ENCODE measurements around the gene CITED2. TPM values are rescaled to one million over a fixed set of nuclear protein-coding genes. Genes with fewer than 3 reads are reported as not detected.

Gene CITED2
- total and polyA plus RNA-seq, 2 donors from 2014 or later: 72.1 to 215 TPM

GRCh38 chr6:139361211-139361610 is 13.2 kb downstream of the CITED2 start:
- FAIRE-seq (no peak), DNase-seq (no peak)
- intact Hi-C loops (cut with DNase I): loop anchor here (10.0 kb wide), 2 partner anchors 136 to 546 kb away; no protein-coding TSS in a partner anchor
- Histone ChIP-seq H3K4me1 (ENCODE audit: control insufficient read depth in 2 of 3, insufficient read depth in 2 of 3, low read depth in 1 of 3, low read length in 3 of 3) (no peaks in the 10 kb centered on the region), H3K9ac (ENCODE audit: low read length in 3 of 3) (no peak overlapping the region), H3K4me3 (ENCODE audit: low read length in 3 of 3) (no peak overlapping the region), H3K9me3 (ENCODE audit: control insufficient read depth in 2 of 3, insufficient read depth in 1 of 3, low read length in 3 of 3) (no peaks in the 10 kb centered on the region), H3K36me3 (ENCODE audit: control insufficient read depth in 2 of 3, insufficient read depth in 3 of 3, low read length in 3 of 3) (no peaks in the 10 kb centered on the region), H3K27me3 (ENCODE audit: control insufficient read depth, insufficient read depth, low read length) (no peaks in the 10 kb centered on the region), H3K27ac (ENCODE audit: low read depth in 2 of 2, low read length in 2 of 2) (no peak overlapping the region)
- TF ChIP-seq, protein P1, sequence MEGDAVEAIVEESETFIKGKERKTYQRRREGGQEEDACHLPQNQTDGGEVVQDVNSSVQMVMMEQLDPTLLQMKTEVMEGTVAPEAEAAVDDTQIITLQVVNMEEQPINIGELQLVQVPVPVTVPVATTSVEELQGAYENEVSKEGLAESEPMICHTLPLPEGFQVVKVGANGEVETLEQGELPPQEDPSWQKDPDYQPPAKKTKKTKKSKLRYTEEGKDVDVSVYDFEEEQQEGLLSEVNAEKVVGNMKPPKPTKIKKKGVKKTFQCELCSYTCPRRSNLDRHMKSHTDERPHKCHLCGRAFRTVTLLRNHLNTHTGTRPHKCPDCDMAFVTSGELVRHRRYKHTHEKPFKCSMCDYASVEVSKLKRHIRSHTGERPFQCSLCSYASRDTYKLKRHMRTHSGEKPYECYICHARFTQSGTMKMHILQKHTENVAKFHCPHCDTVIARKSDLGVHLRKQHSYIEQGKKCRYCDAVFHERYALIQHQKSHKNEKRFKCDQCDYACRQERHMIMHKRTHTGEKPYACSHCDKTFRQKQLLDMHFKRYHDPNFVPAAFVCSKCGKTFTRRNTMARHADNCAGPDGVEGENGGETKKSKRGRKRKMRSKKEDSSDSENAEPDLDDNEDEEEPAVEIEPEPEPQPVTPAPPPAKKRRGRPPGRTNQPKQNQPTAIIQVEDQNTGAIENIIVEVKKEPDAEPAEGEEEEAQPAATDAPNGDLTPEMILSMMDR (IDR thresholded peaks at IDR 0.05; ENCODE audit: borderline replicate concordance, extremely low read depth, insufficient read depth): no peak

- H3K9me3 ChIP-seq (ENCODE audit: control insufficient read depth in 2 of 3, insufficient read depth in 1 of 3, low read length in 3 of 3): no peaks in the 10 kb centered on the region
- H3K36me3 ChIP-seq (ENCODE audit: control insufficient read depth in 2 of 3, insufficient read depth in 3 of 3, low read length in 3 of 3): no peaks in the 10 kb centered on the region
- TF ChIP-seq, protein P1 (IDR thresholded peaks at IDR 0.05; ENCODE audit: borderline replicate concordance, extremely low read depth, insufficient read depth): no peak
- H3K9ac ChIP-seq (ENCODE audit: low read length in 3 of 3): no peak overlapping the region
- no peak overlapping the region for H3K4me3 ChIP-seq (ENCODE audit: low read length in 3 of 3)
- DNase-seq: no peak
- intact Hi-C loops (cut with DNase I): no loop called here
- no peaks in the 10 kb centered on the region for H3K4me1 ChIP-seq (ENCODE audit: control insufficient read depth in 2 of 3, insufficient read depth in 2 of 3, low read depth in 1 of 3, low read length in 3 of 3)
- H3K27me3 ChIP-seq (ENCODE audit: control insufficient read depth, insufficient read depth, low read length): no peaks in the 10 kb centered on the region
- FAIRE-seq: no peak
- no peak overlapping the region for H3K27ac ChIP-seq (ENCODE audit: low read depth in 2 of 2, low read length in 2 of 2)
These were observed 17.5 kb downstream of the CITED2 start for GRCh38 chr6:139356924-139357323.

GRCh38 chr6:139355777-139356445 is 18.5 kb downstream of the CITED2 start:
- intact Hi-C loops (cut with DNase I): no loop called here
- TF ChIP-seq, protein P1 (IDR thresholded peaks at IDR 0.05; ENCODE audit: borderline replicate concordance, extremely low read depth, insufficient read depth): no peak
- FAIRE-seq (no peak), DNase-seq (no peak)
- no peak overlapping the region for H3K27ac ChIP-seq (ENCODE audit: low read depth in 2 of 2, low read length in 2 of 2)
- H3K9ac ChIP-seq (ENCODE audit: low read length in 3 of 3): no peak overlapping the region
- H3K36me3 ChIP-seq (ENCODE audit: control insufficient read depth in 2 of 3, insufficient read depth in 3 of 3, low read length in 3 of 3): no peaks in the 10 kb centered on the region
- no peaks in the 10 kb centered on the region for H3K27me3 ChIP-seq (ENCODE audit: control insufficient read depth, insufficient read depth, low read length)
- no peak overlapping the region for H3K4me3 ChIP-seq (ENCODE audit: low read length in 3 of 3)
- no peaks in the 10 kb centered on the region for H3K4me1 ChIP-seq (ENCODE audit: control insufficient read depth in 2 of 3, insufficient read depth in 2 of 3, low read depth in 1 of 3, low read length in 3 of 3)
- no peaks in the 10 kb centered on the region for H3K9me3 ChIP-seq (ENCODE audit: control insufficient read depth in 2 of 3, insufficient read depth in 1 of 3, low read length in 3 of 3)

GRCh38 chr6:139355172-139355571 is 19.3 kb downstream of the CITED2 start:
- TF ChIP-seq, protein P1 (IDR thresholded peaks at IDR 0.05; ENCODE audit: borderline replicate concordance, extremely low read depth, insufficient read depth): no peak
- intact Hi-C loops (cut with DNase I): no loop called here

More at GRCh38 chr6:139355172-139355571, 19.3 kb downstream of the CITED2 start:
- Histone ChIP-seq H3K36me3 (ENCODE audit: control insufficient read depth in 2 of 3, insufficient read depth in 3 of 3, low read length in 3 of 3) (no peaks in the 10 kb centered on the region), H3K4me1 (ENCODE audit: control insufficient read depth in 2 of 3, insufficient read depth in 2 of 3, low read depth in 1 of 3, low read length in 3 of 3) (no peaks in the 10 kb centered on the region), H3K4me3 (ENCODE audit: low read length in 3 of 3) (no peak overlapping the region), H3K27me3 (ENCODE audit: control insufficient read depth, insufficient read depth, low read length) (no peaks in the 10 kb centered on the region), H3K27ac (ENCODE audit: low read depth in 2 of 2, low read length in 2 of 2) (no peak overlapping the region), H3K9me3 (ENCODE audit: control insufficient read depth in 2 of 3, insufficient read depth in 1 of 3, low read length in 3 of 3) (no peaks in the 10 kb centered on the region), H3K9ac (ENCODE audit: low read length in 3 of 3) (no peak overlapping the region)
- DNase-seq (no peak), FAIRE-seq (no peak)

Measured in kidney (tissue), 14 donors.